Measurements from ENCODE around the gene DISP3. TPM values are rescaled to one million over a fixed set of nuclear protein-coding genes. Genes with fewer than 3 reads are reported as not detected.

Gene DISP3
- total RNA-seq, 3 donors from 2014 or later (not counting 1 experiment from before 2014, with no cell fraction given): 0.24 to 0.68 (median 0.60) TPM

- 67% methylated on average over 8 of the region's 8 CpGs for WGBS (ENCODE audit: insufficient coverage)
- H3K9me3 Mint-ChIP-seq: no peaks in the 10 kb centered on the region
- H3K36me3 Mint-ChIP-seq: no peaks in the 10 kb centered on the region
- no peak overlapping the region for H3K27ac Mint-ChIP-seq
- ATAC-seq: no peak
- H3K27me3 Mint-ChIP-seq (ENCODE audit: low read depth in 2 of 2): peaks cover 6 to 11% of the 10 kb centered on the region in 2 donors
- no peaks in the 10 kb centered on the region for H3K4me1 Mint-ChIP-seq
- Histone ChIP-seq H3K27me3 (ENCODE audit: control insufficient read depth, insufficient read depth, low read length) (no peaks in the 10 kb centered on the region), H3K4me1 (ENCODE audit: control insufficient read depth, insufficient read depth, low read length) (no peaks in the 10 kb centered on the region), H3K27ac (ENCODE audit: low read length) (no peak overlapping the region), H3K36me3 (ENCODE audit: control insufficient read depth, insufficient read depth, low read length) (no peaks in the 10 kb centered on the region), H3K4me3 (ENCODE audit: low read length) (no peak overlapping the region), H3K9me3 (ENCODE audit: control insufficient read depth, insufficient read depth, low read length) (no peaks in the 10 kb centered on the region)
- DNase-seq: no peak
- TF ChIP-seq CTCF (IDR thresholded peaks at IDR 0.05): no peak
- intact Hi-C loops (cut with micrococcal nuclease): no loop called here
- no peak overlapping the region for H3K4me3 Mint-ChIP-seq
Measured at GRCh38 chr1:11496551-11497080, 17.7 kb downstream of the DISP3 start.

DNA sequence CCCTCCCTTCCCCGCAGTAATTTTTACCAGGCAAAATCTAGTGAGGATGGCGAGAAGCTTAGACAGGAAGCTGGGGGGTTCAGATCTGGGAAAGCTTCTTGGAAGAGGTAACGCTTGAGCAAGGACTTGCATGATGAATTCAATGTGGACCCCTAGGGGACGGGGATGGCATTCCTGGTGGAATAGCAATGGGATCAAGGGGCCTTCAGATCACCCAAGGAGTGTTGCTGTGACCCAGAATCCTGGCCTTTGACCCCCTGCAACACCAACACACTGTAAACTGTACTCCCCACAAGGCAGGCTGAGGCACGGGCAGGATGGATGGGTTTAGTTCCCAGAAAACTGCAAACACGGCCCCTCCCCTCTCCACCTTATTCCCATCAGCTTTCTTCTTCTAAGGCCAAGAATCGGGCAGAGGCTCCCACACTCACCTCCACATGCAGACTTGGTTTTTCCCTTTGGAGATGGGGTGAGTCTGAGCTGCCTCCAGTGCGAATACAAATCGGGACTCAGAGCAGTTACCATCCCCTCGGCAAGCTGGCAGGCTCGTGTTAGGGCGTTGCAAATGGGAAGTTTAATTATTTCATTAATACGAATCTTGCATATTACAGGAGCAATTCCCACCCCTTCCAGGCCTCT is 20.1 kb downstream of the DISP3 start:
- DNase-seq: no peak
- H3K27me3 Mint-ChIP-seq (ENCODE audit: low read depth in 2 of 2): peaks cover 11% of the 10 kb centered on the region in 2 donors
- intact Hi-C loops (cut with micrococcal nuclease): no loop called here

DNA sequence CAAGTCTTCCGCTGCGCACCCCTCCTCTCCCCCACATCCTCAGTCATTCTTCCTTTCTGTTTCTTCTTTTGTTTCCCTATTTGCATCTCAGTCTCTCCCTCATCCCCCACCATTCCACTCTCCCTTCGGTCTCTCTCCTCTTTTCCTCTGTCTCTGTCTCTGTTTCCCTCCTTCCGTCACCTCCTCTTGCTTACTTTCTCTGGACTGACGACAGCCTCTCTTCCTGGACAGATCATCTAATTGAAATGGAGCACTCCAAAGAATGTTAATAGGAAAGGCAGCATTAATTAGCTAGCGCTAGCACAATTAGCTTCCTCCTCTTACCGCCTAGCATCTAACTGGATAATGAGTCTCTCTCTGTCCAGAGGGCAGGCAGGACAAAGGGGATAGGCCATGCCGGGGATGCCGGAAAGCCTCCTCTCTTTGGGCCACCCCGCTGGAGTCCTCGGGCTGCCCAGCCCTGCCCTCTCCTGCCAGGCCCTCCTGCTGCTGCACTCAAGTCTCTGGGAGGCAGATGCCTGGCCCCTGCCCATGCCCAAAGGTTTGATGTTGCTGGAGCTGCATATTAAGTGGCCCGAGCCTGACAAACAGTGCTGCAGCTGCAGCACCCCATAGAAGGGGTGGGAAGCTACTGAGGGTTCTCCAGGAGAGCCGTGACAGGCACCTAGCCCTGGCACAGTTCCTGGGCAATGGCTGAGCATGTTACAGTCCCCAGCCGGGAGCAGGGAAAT is 20.8 kb downstream of the DISP3 start:
- DNase-seq (no peak), ATAC-seq (no peak)
- WGBS (ENCODE audit: insufficient coverage): 65% methylated on average over 14 of the region's 14 CpGs
- Mint-ChIP-seq H3K4me1 (no peaks in the 10 kb centered on the region), H3K4me3 (no peak overlapping the region), H3K27me3 (ENCODE audit: low read depth in 2 of 2) (peaks cover 11% of the 10 kb centered on the region in 2 donors), H3K9me3 (no peaks in the 10 kb centered on the region), H3K27ac (no peak overlapping the region), H3K36me3 (peaks cover 2% of the 10 kb centered on the region)
- Histone ChIP-seq H3K27me3 (ENCODE audit: control insufficient read depth, insufficient read depth, low read length) (no peaks in the 10 kb centered on the region), H3K36me3 (ENCODE audit: control insufficient read depth, insufficient read depth, low read length) (no peaks in the 10 kb centered on the region), H3K4me3 (ENCODE audit: low read length) (no peak overlapping the region), H3K9me3 (ENCODE audit: control insufficient read depth, insufficient read depth, low read length) (peaks cover 10% of the 10 kb centered on the region), H3K4me1 (ENCODE audit: control insufficient read depth, insufficient read depth, low read length) (no peaks in the 10 kb centered on the region), H3K27ac (ENCODE audit: low read length) (no peak overlapping the region)
- intact Hi-C loops (cut with micrococcal nuclease): no loop called here
- TF ChIP-seq CTCF (IDR thresholded peaks at IDR 0.05): no peak

More for the DNA sequence above, 20.1 kb downstream of the DISP3 start:
- Histone ChIP-seq H3K27ac (ENCODE audit: low read length) (no peak overlapping the region), H3K36me3 (ENCODE audit: control insufficient read depth, insufficient read depth, low read length) (no peaks in the 10 kb centered on the region), H3K27me3 (ENCODE audit: control insufficient read depth, insufficient read depth, low read length) (no peaks in the 10 kb centered on the region), H3K4me3 (ENCODE audit: low read length) (no peak overlapping the region), H3K9me3 (ENCODE audit: control insufficient read depth, insufficient read depth, low read length) (peaks cover 3% of the 10 kb centered on the region), H3K4me1 (ENCODE audit: control insufficient read depth, insufficient read depth, low read length) (no peaks in the 10 kb centered on the region)
- 76% methylated on average over 11 of the region's 13 CpGs for WGBS (ENCODE audit: insufficient coverage)
- Mint-ChIP-seq H3K27ac (no peak overlapping the region), H3K9me3 (no peaks in the 10 kb centered on the region), H3K36me3 (no peaks in the 10 kb centered on the region), H3K4me1 (no peaks in the 10 kb centered on the region), H3K4me3 (no peak overlapping the region)
- no peak for TF ChIP-seq CTCF (IDR thresholded peaks at IDR 0.05)
- no peak for ATAC-seq

All from natural killer cell (primary cell).